Measurements from ENCODE around the gene KLF7. TPM values are rescaled to one million over a fixed set of nuclear protein-coding genes. Genes with fewer than 3 reads are reported as not detected.

KLF7 gene
- total and polyA plus RNA-seq, 4 donors, result 1.9 to 11.5 (median 4.5) TPM

DNA sequence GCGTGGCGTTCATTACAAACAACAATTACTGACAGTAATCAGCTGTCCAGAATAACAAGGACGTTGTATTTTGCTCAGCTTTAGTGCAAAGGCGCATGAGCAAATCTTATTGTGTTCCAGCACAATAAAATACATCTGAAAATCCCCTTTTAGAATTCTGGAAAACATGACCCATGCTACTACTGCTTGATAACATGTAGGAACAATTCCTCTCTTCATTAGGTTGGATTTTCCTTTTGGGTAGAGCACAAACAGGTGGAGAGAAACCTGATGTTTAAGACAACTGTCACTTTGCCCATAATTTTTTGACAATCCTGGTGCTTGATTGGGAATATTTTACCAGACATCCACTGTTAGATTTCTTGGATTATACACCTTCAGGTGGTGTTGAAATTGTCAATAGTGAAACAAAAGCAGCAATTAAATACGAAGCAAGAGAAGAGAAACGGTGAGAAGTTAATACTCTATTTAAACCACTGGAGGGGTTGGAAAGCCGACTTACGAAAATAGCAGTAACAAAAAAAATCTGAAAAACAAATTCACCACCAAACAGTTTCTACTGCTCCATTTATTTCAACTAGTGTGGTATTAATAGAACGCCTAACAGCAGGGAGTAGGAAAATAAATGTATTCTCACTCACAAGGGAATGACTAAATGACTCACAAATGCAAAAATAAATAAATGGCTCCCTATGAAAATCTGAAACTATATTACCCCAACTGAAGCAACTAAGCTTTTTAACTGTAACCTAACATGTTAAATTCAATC is 123.8 kb downstream of the KLF7 start:
- Histone ChIP-seq H3K27me3 (ENCODE audit: control insufficient read depth in 4 of 4, insufficient read depth in 4 of 4, low read length in 3 of 4) (no peaks in the 10 kb centered on the region), H3K27ac (ENCODE audit: low read depth in 1 of 2, low read length in 2 of 2) (no peak overlapping the region), H3K36me3 (ENCODE audit: control insufficient read depth in 4 of 4, insufficient read depth in 3 of 4, low read depth in 1 of 4, low read length in 3 of 4) (no peaks in the 10 kb centered on the region), H3K4me1 (ENCODE audit: control insufficient read depth in 4 of 4, insufficient read depth in 4 of 4, low read length in 3 of 4) (peaks cover 0 to 4% (median 0%) of the 10 kb centered on the region in 4 donors), H3K9ac (ENCODE audit: low read depth in 1 of 2, low read length in 2 of 2) (no peak overlapping the region), H3K9me3 (ENCODE audit: control insufficient read depth in 4 of 4, low read length in 3 of 4) (no peaks in the 10 kb centered on the region), H3K4me3 (ENCODE audit: low read depth in 1 of 3, low read length in 3 of 3) (no peak overlapping the region)
- TF ChIP-seq NR2F2 (IDR thresholded peaks at IDR 0.05) (no peak), TAF1 (conservative IDR thresholded peaks at IDR 0.05) (no peak)
- DNase-seq (ENCODE audit: low spot score), result no peak
- WGBS, result 79% methylated on average over 9 of the region's 9 CpGs

- Histone ChIP-seq H3K4me3 (ENCODE audit: low read depth in 1 of 3, low read length in 3 of 3) (no peak overlapping the region), H3K4me1 (ENCODE audit: control insufficient read depth in 4 of 4, insufficient read depth in 4 of 4, low read length in 3 of 4) (no peaks in the 10 kb centered on the region), H3K27me3 (ENCODE audit: control insufficient read depth in 4 of 4, insufficient read depth in 4 of 4, low read length in 3 of 4) (no peaks in the 10 kb centered on the region), H3K9ac (ENCODE audit: low read depth in 1 of 2, low read length in 2 of 2) (no peak overlapping the region), H3K9me3 (ENCODE audit: control insufficient read depth in 4 of 4, low read length in 3 of 4) (no peaks in the 10 kb centered on the region), H3K36me3 (ENCODE audit: control insufficient read depth in 4 of 4, insufficient read depth in 3 of 4, low read depth in 1 of 4, low read length in 3 of 4) (no peaks in the 10 kb centered on the region), H3K27ac (ENCODE audit: low read depth in 1 of 2, low read length in 2 of 2) (no peak overlapping the region)
- no peak for DNase-seq (ENCODE audit: low spot score)
- TF ChIP-seq SP1 (IDR thresholded peaks at IDR 0.05), result no peak
- TF ChIP-seq JUND (IDR thresholded peaks at IDR 0.05), result no peak
- TF ChIP-seq NR2F2 (IDR thresholded peaks at IDR 0.05), result no peak
- no peak for TF ChIP-seq RXRA (IDR thresholded peaks at IDR 0.05)
- 70% methylated on average over 10 of the region's 10 CpGs for WGBS
These were observed 124.5 kb downstream of the KLF7 start for GRCh38 chr2:207041279-207041678.

GRCh38 chr2:207040696-207041095 is 125.1 kb downstream of the KLF7 start:
- 80% methylated on average over 9 of the region's 9 CpGs for WGBS

More at GRCh38 chr2:207040696-207041095, 125.1 kb downstream of the KLF7 start:
- H3K27ac ChIP-seq (ENCODE audit: low read depth in 1 of 2, low read length in 2 of 2), result no peak overlapping the region
- TF ChIP-seq GABPA (IDR thresholded peaks at IDR 0.05 in 1 of 2, conservative IDR thresholded peaks at IDR 0.05 in 1 of 2), result no peak
- no peak for TF ChIP-seq RXRA (IDR thresholded peaks at IDR 0.05)
- no peak for TF ChIP-seq FOXA2 (IDR thresholded peaks at IDR 0.05)
- TF ChIP-seq TAF1 (conservative IDR thresholded peaks at IDR 0.05), result no peak
- TF ChIP-seq JUND (IDR thresholded peaks at IDR 0.05), result no peak
- no peak for TF ChIP-seq HNF4A (conservative IDR thresholded peaks at IDR 0.05)
- TF ChIP-seq, protein P1, sequence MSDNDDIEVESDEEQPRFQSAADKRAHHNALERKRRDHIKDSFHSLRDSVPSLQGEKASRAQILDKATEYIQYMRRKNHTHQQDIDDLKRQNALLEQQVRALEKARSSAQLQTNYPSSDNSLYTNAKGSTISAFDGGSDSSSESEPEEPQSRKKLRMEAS (IDR thresholded peaks at IDR 0.05), result no peak
- no peak for TF ChIP-seq ZBTB33 (IDR thresholded peaks at IDR 0.05)
- no peak for TF ChIP-seq SP1 (IDR thresholded peaks at IDR 0.05)
- no peak for TF ChIP-seq HNF4G (IDR thresholded peaks at IDR 0.05)
- TF ChIP-seq EGR1 (IDR thresholded peaks at IDR 0.05; ENCODE audit: low read depth in 2 of 2), result no peak
- no peak for TF ChIP-seq NR2F2 (IDR thresholded peaks at IDR 0.05)
- TF ChIP-seq REST (IDR thresholded peaks at IDR 0.05), result no peak
- no peak for TF ChIP-seq YY1 (IDR thresholded peaks at IDR 0.05)
- TF ChIP-seq, protein P2, sequence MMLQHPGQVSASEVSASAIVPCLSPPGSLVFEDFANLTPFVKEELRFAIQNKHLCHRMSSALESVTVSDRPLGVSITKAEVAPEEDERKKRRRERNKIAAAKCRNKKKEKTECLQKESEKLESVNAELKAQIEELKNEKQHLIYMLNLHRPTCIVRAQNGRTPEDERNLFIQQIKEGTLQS (IDR thresholded peaks at IDR 0.05), result no peak
- no peak for TF ChIP-seq RAD21 (IDR thresholded peaks at IDR 0.05)
- TF ChIP-seq FOXA1 (IDR thresholded peaks at IDR 0.05), result no peak
- TF ChIP-seq, protein P3, sequence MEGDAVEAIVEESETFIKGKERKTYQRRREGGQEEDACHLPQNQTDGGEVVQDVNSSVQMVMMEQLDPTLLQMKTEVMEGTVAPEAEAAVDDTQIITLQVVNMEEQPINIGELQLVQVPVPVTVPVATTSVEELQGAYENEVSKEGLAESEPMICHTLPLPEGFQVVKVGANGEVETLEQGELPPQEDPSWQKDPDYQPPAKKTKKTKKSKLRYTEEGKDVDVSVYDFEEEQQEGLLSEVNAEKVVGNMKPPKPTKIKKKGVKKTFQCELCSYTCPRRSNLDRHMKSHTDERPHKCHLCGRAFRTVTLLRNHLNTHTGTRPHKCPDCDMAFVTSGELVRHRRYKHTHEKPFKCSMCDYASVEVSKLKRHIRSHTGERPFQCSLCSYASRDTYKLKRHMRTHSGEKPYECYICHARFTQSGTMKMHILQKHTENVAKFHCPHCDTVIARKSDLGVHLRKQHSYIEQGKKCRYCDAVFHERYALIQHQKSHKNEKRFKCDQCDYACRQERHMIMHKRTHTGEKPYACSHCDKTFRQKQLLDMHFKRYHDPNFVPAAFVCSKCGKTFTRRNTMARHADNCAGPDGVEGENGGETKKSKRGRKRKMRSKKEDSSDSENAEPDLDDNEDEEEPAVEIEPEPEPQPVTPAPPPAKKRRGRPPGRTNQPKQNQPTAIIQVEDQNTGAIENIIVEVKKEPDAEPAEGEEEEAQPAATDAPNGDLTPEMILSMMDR (IDR thresholded peaks at IDR 0.05; ENCODE audit: low read depth, low read length, missing input control), result no peak
- H3K4me3 ChIP-seq (ENCODE audit: low read depth in 1 of 3, low read length in 3 of 3), result no peak overlapping the region
- H3K4me1 ChIP-seq (ENCODE audit: control insufficient read depth in 4 of 4, insufficient read depth in 4 of 4, low read length in 3 of 4), result no peaks in the 10 kb centered on the region
- no peaks in the 10 kb centered on the region for H3K27me3 ChIP-seq (ENCODE audit: control insufficient read depth in 4 of 4, insufficient read depth in 4 of 4, low read length in 3 of 4)
- H3K9ac ChIP-seq (ENCODE audit: low read depth in 1 of 2, low read length in 2 of 2), result no peak overlapping the region
- H3K36me3 ChIP-seq (ENCODE audit: control insufficient read depth in 4 of 4, insufficient read depth in 3 of 4, low read depth in 1 of 4, low read length in 3 of 4), result no peaks in the 10 kb centered on the region
- DNase-seq (ENCODE audit: low spot score), result no peak
- no peaks in the 10 kb centered on the region for H3K9me3 ChIP-seq (ENCODE audit: control insufficient read depth in 4 of 4, low read length in 3 of 4)

Measured in liver (tissue), 9 donors.